ENCODE measurements around the gene DENND2A. TPM values are rescaled to one million over a fixed set of nuclear protein-coding genes. Genes with fewer than 3 reads are reported as not detected.
"Not testable (repeated sequence)": the region's sequence is repeated elsewhere in the genome, so short reads cannot be mapped to it uniquely, and the experiment has no call there.

The DENND2A gene
- total RNA-seq, 2 donors from 2014 or later: not detected

GRCh38 chr7:140635345-140635744, 5.3 kb downstream of the DENND2A start:
- peaks cover 46% of the 10 kb centered on the region for H3K27me3 Mint-ChIP-seq (ENCODE audit: low read depth)

GRCh38 chr7:140631602-140632001, 9.0 kb downstream of the DENND2A start:
- Mint-ChIP-seq H3K27ac (no peak overlapping the region), H3K27me3 (ENCODE audit: low read depth) (peaks cover 10% of the 10 kb centered on the region), H3K4me1 (ENCODE audit: low read depth) (no peaks in the 10 kb centered on the region), H3K36me3 (ENCODE audit: insufficient read depth in 2 of 2) (no peaks in the 10 kb centered on the region), H3K9me3 (no peaks in the 10 kb centered on the region), H3K4me3 (no peak overlapping the region)
- ATAC-seq (replicated peaks in 1 of 2) (no peak), DNase-seq (no peak)

More at GRCh38 chr7:140635345-140635744, 5.3 kb downstream of the DENND2A start:
- DNase-seq (no peak), ATAC-seq (replicated peaks in 1 of 2) (no peak)
- Mint-ChIP-seq H3K36me3 (ENCODE audit: insufficient read depth in 2 of 2) (no peaks in the 10 kb centered on the region), H3K27ac (no peak overlapping the region), H3K9me3 (no peaks in the 10 kb centered on the region), H3K4me1 (ENCODE audit: low read depth) (peaks cover 13% of the 10 kb centered on the region), H3K4me3 (no peak overlapping the region)

- H3K4me3 Mint-ChIP-seq: no peak overlapping the region
- H3K27ac Mint-ChIP-seq: no peak overlapping the region
- H3K36me3 Mint-ChIP-seq (ENCODE audit: insufficient read depth in 2 of 2): no peaks in the 10 kb centered on the region
- no peak for ATAC-seq (replicated peaks in 1 of 2)
- no peak for DNase-seq
- no peaks in the 10 kb centered on the region for H3K4me1 Mint-ChIP-seq (ENCODE audit: low read depth)
- H3K9me3 Mint-ChIP-seq: no peaks in the 10 kb centered on the region
- H3K27me3 Mint-ChIP-seq (ENCODE audit: low read depth): peaks cover 10% of the 10 kb centered on the region
These were observed 9.6 kb downstream of the DENND2A start for GRCh38 chr7:140631021-140631420.

- H3K27me3 Mint-ChIP-seq (ENCODE audit: low read depth): no peaks in the 10 kb centered on the region
- H3K36me3 Mint-ChIP-seq (ENCODE audit: insufficient read depth in 2 of 2): no peaks in the 10 kb centered on the region
- no peaks in the 10 kb centered on the region for H3K9me3 Mint-ChIP-seq
- no peak overlapping the region for H3K4me3 Mint-ChIP-seq
- DNase-seq: no peak
- no peak for ATAC-seq (replicated peaks in 1 of 2)
- no peak overlapping the region for H3K27ac Mint-ChIP-seq
- no peaks in the 10 kb centered on the region for H3K4me1 Mint-ChIP-seq (ENCODE audit: low read depth)
These were observed 14.4 kb downstream of the DENND2A start for GRCh38 chr7:140625908-140626868.

GRCh38 chr7:140625192-140625558, 15.4 kb downstream of the DENND2A start:
- DNase-seq; H3K27ac Mint-ChIP-seq; H3K4me3 Mint-ChIP-seq; H3K9me3 Mint-ChIP-seq; H3K36me3 Mint-ChIP-seq (ENCODE audit: insufficient read depth in 2 of 2); H3K27me3 Mint-ChIP-seq (ENCODE audit: low read depth); ATAC-seq (replicated peaks in 1 of 2); H3K4me1 Mint-ChIP-seq (ENCODE audit: low read depth): not testable (repeated sequence)

GRCh38 chr7:140624392-140625191, 16.0 kb downstream of the DENND2A start:
- Mint-ChIP-seq H3K27ac (no peak overlapping the region), H3K27me3 (ENCODE audit: low read depth) (no peaks in the 10 kb centered on the region), H3K9me3 (no peaks in the 10 kb centered on the region), H3K4me1 (ENCODE audit: low read depth) (no peaks in the 10 kb centered on the region), H3K4me3 (no peak overlapping the region), H3K36me3 (ENCODE audit: insufficient read depth in 2 of 2) (no peaks in the 10 kb centered on the region)
- DNase-seq (no peak), ATAC-seq (replicated peaks in 1 of 2) (no peak)

GRCh38 chr7:140623980-140624379, 16.6 kb downstream of the DENND2A start:
- no peak for ATAC-seq (replicated peaks in 1 of 2)
- Mint-ChIP-seq H3K4me3 (no peak overlapping the region), H3K36me3 (ENCODE audit: insufficient read depth in 2 of 2) (no peaks in the 10 kb centered on the region), H3K27me3 (ENCODE audit: low read depth) (no peaks in the 10 kb centered on the region), H3K4me1 (ENCODE audit: low read depth) (no peaks in the 10 kb centered on the region), H3K9me3 (no peaks in the 10 kb centered on the region), H3K27ac (no peak overlapping the region)
- no peak for DNase-seq

GRCh38 chr7:140621401-140622021, 19.1 kb downstream of the DENND2A start:
- H3K27ac Mint-ChIP-seq: no peak overlapping the region
- H3K9me3 Mint-ChIP-seq: no peaks in the 10 kb centered on the region
- no peak for ATAC-seq (replicated peaks in 1 of 2)
- no peak overlapping the region for H3K4me3 Mint-ChIP-seq
- H3K27me3 Mint-ChIP-seq (ENCODE audit: low read depth): no peaks in the 10 kb centered on the region
- no peak for DNase-seq
- H3K36me3 Mint-ChIP-seq (ENCODE audit: insufficient read depth in 2 of 2): no peaks in the 10 kb centered on the region
- no peaks in the 10 kb centered on the region for H3K4me1 Mint-ChIP-seq (ENCODE audit: low read depth)

GRCh38 chr7:140619915-140620510, 20.6 kb downstream of the DENND2A start:
- not testable (repeated sequence) for DNase-seq; H3K36me3 Mint-ChIP-seq (ENCODE audit: insufficient read depth in 2 of 2); H3K27me3 Mint-ChIP-seq (ENCODE audit: low read depth); H3K4me3 Mint-ChIP-seq; ATAC-seq (replicated peaks in 1 of 2); H3K9me3 Mint-ChIP-seq; H3K27ac Mint-ChIP-seq; H3K4me1 Mint-ChIP-seq (ENCODE audit: low read depth)

- no peaks in the 10 kb centered on the region for H3K27me3 Mint-ChIP-seq (ENCODE audit: low read depth)
- H3K9me3 Mint-ChIP-seq: no peaks in the 10 kb centered on the region
- H3K27ac Mint-ChIP-seq: no peak overlapping the region
- ATAC-seq (replicated peaks in 1 of 2) (no peak), DNase-seq (no peak)
- no peaks in the 10 kb centered on the region for H3K4me1 Mint-ChIP-seq (ENCODE audit: low read depth)
- H3K4me3 Mint-ChIP-seq: no peak overlapping the region
- no peaks in the 10 kb centered on the region for H3K36me3 Mint-ChIP-seq (ENCODE audit: insufficient read depth in 2 of 2)
These were observed 21.4 kb downstream of the DENND2A start for GRCh38 chr7:140619176-140619575.

- DNase-seq: no peak
- H3K4me3 Mint-ChIP-seq: no peak overlapping the region
- no peaks in the 10 kb centered on the region for H3K9me3 Mint-ChIP-seq
- H3K4me1 Mint-ChIP-seq (ENCODE audit: low read depth): no peaks in the 10 kb centered on the region
- no peaks in the 10 kb centered on the region for H3K36me3 Mint-ChIP-seq (ENCODE audit: insufficient read depth in 2 of 2)
- H3K27ac Mint-ChIP-seq: no peak overlapping the region
- no peaks in the 10 kb centered on the region for H3K27me3 Mint-ChIP-seq (ENCODE audit: low read depth)
- ATAC-seq (replicated peaks in 1 of 2): no peak
These were observed 22.3 kb downstream of the DENND2A start for GRCh38 chr7:140618306-140618705.

- Mint-ChIP-seq H3K27me3 (ENCODE audit: low read depth) (no peaks in the 10 kb centered on the region), H3K4me3 (no peak overlapping the region), H3K27ac (no peak overlapping the region), H3K36me3 (ENCODE audit: insufficient read depth in 2 of 2) (no peaks in the 10 kb centered on the region), H3K9me3 (no peaks in the 10 kb centered on the region), H3K4me1 (ENCODE audit: low read depth) (no peaks in the 10 kb centered on the region)
- ATAC-seq (replicated peaks in 1 of 2) (no peak), DNase-seq (no peak)
These were observed 23.5 kb downstream of the DENND2A start for GRCh38 chr7:140617081-140617480.

GRCh38 chr7:140616328-140616727, 24.3 kb downstream of the DENND2A start:
- DNase-seq: no peak
- no peaks in the 10 kb centered on the region for H3K36me3 Mint-ChIP-seq (ENCODE audit: insufficient read depth in 2 of 2)
- H3K4me3 Mint-ChIP-seq: no peak overlapping the region
- no peaks in the 10 kb centered on the region for H3K27me3 Mint-ChIP-seq (ENCODE audit: low read depth)
- no peaks in the 10 kb centered on the region for H3K9me3 Mint-ChIP-seq
- no peak for ATAC-seq (replicated peaks in 1 of 2)
- no peak overlapping the region for H3K27ac Mint-ChIP-seq
- no peaks in the 10 kb centered on the region for H3K4me1 Mint-ChIP-seq (ENCODE audit: low read depth)

Measured in activated T-cell treated with anti-CD3 and anti-CD28 coated beads, Interleukin-2, amount 50 U/mL, for 72 hours (primary cell).